ENCODE results near the gene PITX2. TPM values are rescaled to one million over a fixed set of nuclear protein-coding genes. Genes with fewer than 3 reads are reported as not detected.

The PITX2 gene
- total RNA-seq, 5 donors from 2014 or later (not counting 1 experiment from before 2014, with no cell fraction given) = not detected

- no peaks in the 10 kb centered on the region for H3K36me3 ChIP-seq (ENCODE audit: control insufficient read depth in 2 of 2, extremely low read depth in 1 of 2, insufficient read depth in 1 of 2, low read length in 1 of 2)
- DNase-seq (no peak), ATAC-seq (replicated peaks in 1 of 4) (no peak)
- 18% methylated on average over 4 of the region's 11 CpGs for WGBS (ENCODE audit: insufficient coverage)
- Mint-ChIP-seq H3K27ac (peak overlapping the region in 1 of 2 donors; percentile 31), H3K27me3 (peaks cover 80 to 92% of the 10 kb centered on the region in 2 donors), H3K9me3 (peaks cover 4 to 10% (median 5%) of the 10 kb centered on the region in 3 donors), H3K36me3 (no peaks in the 10 kb centered on the region), H3K4me1 (peaks cover 29 to 48% (median 41%) of the 10 kb centered on the region in 3 donors), H3K4me3 (peak overlapping the region in 1 of 3 donors; percentile 71)
- no peak overlapping the region for H3K27ac ChIP-seq (ENCODE audit: low read length)
- H3K27me3 ChIP-seq (replicated peaks in 1 of 2; ENCODE audit: control insufficient read depth in 2 of 2, extremely low read depth in 1 of 2, insufficient read depth in 2 of 2, low read length in 1 of 2) = peaks cover 42 to 65% of the 10 kb centered on the region in 2 experiments
- H3K4me1 ChIP-seq (ENCODE audit: control insufficient read depth in 1 of 2, extremely low read depth in 1 of 2, insufficient read depth in 2 of 2, low read length in 2 of 2) = peaks cover 2 to 28% of the 10 kb centered on the region in 2 experiments
- CTCF ChIA-PET = interaction anchor here in 1 of 2 donors (0.7 kb wide), 1 partner anchor 13 kb away, joined by 3 read pairs; no protein-coding TSS in a partner anchor
- no peak overlapping the region for H3K4me3 ChIP-seq (ENCODE audit: control insufficient read depth in 1 of 2, extremely low read depth in 1 of 2, low read length in 1 of 2)
- H3K9me3 ChIP-seq = no peaks in the 10 kb centered on the region
- POLR2A ChIA-PET = no interaction called here
Measured at GRCh38 chr4:110623718-110624397, 981 bp upstream of the PITX2 start.

GRCh38 chr4:110621839-110622751 is 782 bp downstream of the PITX2 start:
- Mint-ChIP-seq H3K4me1 (peaks cover 36 to 49% (median 46%) of the 10 kb centered on the region in 3 donors), H3K27ac (no peak overlapping the region), H3K9me3 (peaks cover 0 to 9% (median 0%) of the 10 kb centered on the region in 3 donors), H3K4me3 (peak overlapping the region; percentile 45 to 71 (median 49)), H3K36me3 (no peaks in the 10 kb centered on the region), H3K27me3 (peaks cover 79 to 90% of the 10 kb centered on the region in 2 donors)
- Histone ChIP-seq H3K27me3 (replicated peaks in 1 of 2; ENCODE audit: control insufficient read depth in 2 of 2, extremely low read depth in 1 of 2, insufficient read depth in 2 of 2, low read length in 1 of 2) (peaks cover 35 to 69% of the 10 kb centered on the region in 2 experiments), H3K9me3 (no peaks in the 10 kb centered on the region), H3K36me3 (ENCODE audit: control insufficient read depth in 2 of 2, extremely low read depth in 1 of 2, insufficient read depth in 1 of 2, low read length in 1 of 2) (no peaks in the 10 kb centered on the region), H3K4me1 (ENCODE audit: control insufficient read depth in 1 of 2, extremely low read depth in 1 of 2, insufficient read depth in 2 of 2, low read length in 2 of 2) (peaks cover 2 to 38% of the 10 kb centered on the region in 2 experiments), H3K27ac (ENCODE audit: low read length) (no peak overlapping the region), H3K4me3 (ENCODE audit: control insufficient read depth in 1 of 2, extremely low read depth in 1 of 2, low read length in 1 of 2) (peak overlapping the region; percentile 5 to 73)
- DNase-seq = no peak
- WGBS (ENCODE audit: insufficient coverage) = 9% methylated on average over 64 of the region's 73 CpGs
- ChIA-PET CTCF (interaction anchor here in 1 of 2 donors (0.6 kb wide), 1 partner anchor 733 kb away, joined by 4 read pairs; no protein-coding TSS in a partner anchor), POLR2A (no interaction called here)
- ATAC-seq (replicated peaks in 1 of 4) = no peak

- ChIA-PET POLR2A (no interaction called here), CTCF (interaction anchor here in 1 of 2 donors (0.6 kb wide), 1 partner anchor 733 kb away, joined by 4 read pairs; no protein-coding TSS in a partner anchor)
- peaks cover 0 to 9% (median 0%) of the 10 kb centered on the region in 3 donors for H3K9me3 Mint-ChIP-seq
- WGBS (ENCODE audit: insufficient coverage) = 11% methylated on average over 25 of the region's 40 CpGs
- peaks cover 36 to 50% (median 46%) of the 10 kb centered on the region in 3 donors for H3K4me1 Mint-ChIP-seq
- H3K9me3 ChIP-seq = no peaks in the 10 kb centered on the region
- peaks cover 2 to 38% of the 10 kb centered on the region in 2 experiments for H3K4me1 ChIP-seq (ENCODE audit: control insufficient read depth in 1 of 2, extremely low read depth in 1 of 2, insufficient read depth in 2 of 2, low read length in 2 of 2)
- no peaks in the 10 kb centered on the region for H3K36me3 ChIP-seq (ENCODE audit: control insufficient read depth in 2 of 2, extremely low read depth in 1 of 2, insufficient read depth in 1 of 2, low read length in 1 of 2)
- no peak for ATAC-seq (replicated peaks in 1 of 4)
- H3K27me3 ChIP-seq (replicated peaks in 1 of 2; ENCODE audit: control insufficient read depth in 2 of 2, extremely low read depth in 1 of 2, insufficient read depth in 2 of 2, low read length in 1 of 2) = peaks cover 29 to 63% of the 10 kb centered on the region in 2 experiments
- H3K36me3 Mint-ChIP-seq = no peaks in the 10 kb centered on the region
- DNase-seq = no peak
- H3K4me3 ChIP-seq (ENCODE audit: control insufficient read depth in 1 of 2, extremely low read depth in 1 of 2, low read length in 1 of 2) = peak overlapping the region in 1 of 2 donors; percentile 73
- peak overlapping the region; percentile 21 to 71 (median 45) for H3K4me3 Mint-ChIP-seq
- H3K27ac Mint-ChIP-seq = no peak overlapping the region
- peaks cover 79 to 90% of the 10 kb centered on the region in 2 donors for H3K27me3 Mint-ChIP-seq
- no peak overlapping the region for H3K27ac ChIP-seq (ENCODE audit: low read length)
Measured at GRCh38 chr4:110621328-110621812, 1.5 kb downstream of the PITX2 start.

GRCh38 chr4:110620691-110621327 is 2.1 kb downstream of the PITX2 start:
- peaks cover 25 to 64% of the 10 kb centered on the region in 2 experiments for H3K27me3 ChIP-seq (replicated peaks in 1 of 2; ENCODE audit: control insufficient read depth in 2 of 2, extremely low read depth in 1 of 2, insufficient read depth in 2 of 2, low read length in 1 of 2)
- ChIA-PET POLR2A (no interaction called here), CTCF (no interaction called here)
- peak overlapping the region in 1 of 2 donors; percentile 73 for H3K4me3 ChIP-seq (ENCODE audit: control insufficient read depth in 1 of 2, extremely low read depth in 1 of 2, low read length in 1 of 2)
- H3K9me3 Mint-ChIP-seq = peaks cover 0 to 9% (median 0%) of the 10 kb centered on the region in 3 donors
- peaks cover 41 to 55% (median 47%) of the 10 kb centered on the region in 3 donors for H3K4me1 Mint-ChIP-seq
- peak overlapping the region in 2 of 3 donors; percentile 21 to 71 for H3K4me3 Mint-ChIP-seq
- no peak overlapping the region for H3K27ac Mint-ChIP-seq
- H3K36me3 ChIP-seq (ENCODE audit: control insufficient read depth in 2 of 2, extremely low read depth in 1 of 2, insufficient read depth in 1 of 2, low read length in 1 of 2) = no peaks in the 10 kb centered on the region
- no peak overlapping the region for H3K27ac ChIP-seq (ENCODE audit: low read length)
- no peaks in the 10 kb centered on the region for H3K36me3 Mint-ChIP-seq
- peaks cover 79 to 90% of the 10 kb centered on the region in 2 donors for H3K27me3 Mint-ChIP-seq
- H3K4me1 ChIP-seq (ENCODE audit: control insufficient read depth in 1 of 2, extremely low read depth in 1 of 2, insufficient read depth in 2 of 2, low read length in 2 of 2) = peaks cover 2 to 38% of the 10 kb centered on the region in 2 experiments
- no peak for ATAC-seq (replicated peaks in 1 of 4)
- no peak for DNase-seq
- no peaks in the 10 kb centered on the region for H3K9me3 ChIP-seq
- 9% methylated on average over 37 of the region's 37 CpGs for WGBS (ENCODE audit: insufficient coverage)

- ChIA-PET POLR2A (interaction anchor here in 1 of 2 donors (0.5 kb wide), 1 partner anchor 98 kb away, joined by 3 read pairs; no protein-coding TSS in a partner anchor), CTCF (no interaction called here)
- H3K27me3 ChIP-seq (replicated peaks in 1 of 2; ENCODE audit: control insufficient read depth in 2 of 2, extremely low read depth in 1 of 2, insufficient read depth in 2 of 2, low read length in 1 of 2) = peaks cover 21 to 65% of the 10 kb centered on the region in 2 experiments
- H3K4me1 ChIP-seq (ENCODE audit: control insufficient read depth in 1 of 2, extremely low read depth in 1 of 2, insufficient read depth in 2 of 2, low read length in 2 of 2) = peaks cover 2 to 43% of the 10 kb centered on the region in 2 experiments
- WGBS (ENCODE audit: insufficient coverage) = 42% methylated on average over 5 of the region's 7 CpGs
- Mint-ChIP-seq H3K36me3 (no peaks in the 10 kb centered on the region), H3K9me3 (peaks cover 0 to 9% (median 0%) of the 10 kb centered on the region in 3 donors), H3K4me1 (peaks cover 41 to 55% (median 52%) of the 10 kb centered on the region in 3 donors), H3K27me3 (peaks cover 79 to 91% of the 10 kb centered on the region in 2 donors), H3K27ac (no peak overlapping the region), H3K4me3 (peak overlapping the region in 1 of 3 donors; percentile 71)
- DNase-seq (no peak), ATAC-seq (replicated peaks in 1 of 4) (no peak)
- no peak overlapping the region for H3K27ac ChIP-seq (ENCODE audit: low read length)
- H3K4me3 ChIP-seq (ENCODE audit: control insufficient read depth in 1 of 2, extremely low read depth in 1 of 2, low read length in 1 of 2) = no peak overlapping the region
- H3K9me3 ChIP-seq = no peaks in the 10 kb centered on the region
- H3K36me3 ChIP-seq (ENCODE audit: control insufficient read depth in 2 of 2, extremely low read depth in 1 of 2, insufficient read depth in 1 of 2, low read length in 1 of 2) = no peaks in the 10 kb centered on the region
Measured at GRCh38 chr4:110620322-110620690, 2.6 kb downstream of the PITX2 start.
